Fibroblast of the conjunctiva (primary cell): ENCODE data around the gene PLXNA2.

Experiments used
- DNase-seq: peaks from one replicate; pipeline ENCODE4 v3.0.0-alpha.2; 2010; ENCODE audit warnings: low read depth

PLXNA2 gene

GRCh38 chr1:208068908-208069307 lies 175.3 kb downstream of the PLXNA2 start:
- DNase-seq: no peak

GRCh38 chr1:208068407-208068806 lies 175.8 kb downstream of the PLXNA2 start:
- DNase-seq: no peak

- no peak for DNase-seq
Measured at GRCh38 chr1:208066583-208066982, 177.6 kb downstream of the PLXNA2 start.

GRCh38 chr1:208065862-208066261 lies 178.3 kb downstream of the PLXNA2 start:
- DNase-seq: no peak

GRCh38 chr1:208061632-208062031 lies 182.6 kb downstream of the PLXNA2 start:
- no peak for DNase-seq

- no peak for DNase-seq
Measured at GRCh38 chr1:208061118-208061517, 183.1 kb downstream of the PLXNA2 start.

GRCh38 chr1:208060215-208060869 lies 183.8 kb downstream of the PLXNA2 start:
- DNase-seq: no peak

- no peak for DNase-seq
Measured at GRCh38 chr1:208059409-208060001, 184.7 kb downstream of the PLXNA2 start.

GRCh38 chr1:208058756-208059155 lies 185.4 kb downstream of the PLXNA2 start:
- no peak for DNase-seq

- DNase-seq: no peak
Measured at GRCh38 chr1:208058267-208058666, 185.9 kb downstream of the PLXNA2 start.

- DNase-seq: no peak
Measured at GRCh38 chr1:208057056-208057455, 187.1 kb downstream of the PLXNA2 start.

- no peak for DNase-seq
Measured at GRCh38 chr1:208055535-208055934, 188.6 kb downstream of the PLXNA2 start.

- DNase-seq: no peak
Measured at GRCh38 chr1:208054911-208055379, 189.2 kb downstream of the PLXNA2 start.

- no peak for DNase-seq
Measured at GRCh38 chr1:208054485-208054884, 189.7 kb downstream of the PLXNA2 start.

- no peak for DNase-seq
Measured at GRCh38 chr1:208053661-208054060, 190.5 kb downstream of the PLXNA2 start.

GRCh38 chr1:208052926-208053407 lies 191.2 kb downstream of the PLXNA2 start:
- DNase-seq: no peak

- DNase-seq: no peak
Measured at GRCh38 chr1:208052135-208052534, 192.0 kb downstream of the PLXNA2 start.

GRCh38 chr1:208051651-208052050 lies 192.5 kb downstream of the PLXNA2 start:
- no peak for DNase-seq

GRCh38 chr1:208048904-208049303 lies 195.3 kb downstream of the PLXNA2 start:
- no peak for DNase-seq

GRCh38 chr1:208047975-208048374 lies 196.2 kb downstream of the PLXNA2 start:
- no peak for DNase-seq

- DNase-seq: peak; percentile 90
Measured at GRCh38 chr1:208047476-208047934, 196.7 kb downstream of the PLXNA2 start.

- DNase-seq: no peak
Measured at GRCh38 chr1:208045463-208046260, 198.5 kb downstream of the PLXNA2 start.
